HUES64 (cell line): ENCODE results near the gene TRIM58.

ENCODE experiments used
- H3K27ac ChIP-seq: 2 replicates; pipeline ENCODE4 v1.7.0; 2013; ENCODE audit warnings: low read depth, low read length, inconsistent platforms
- H3K27me3 ChIP-seq: 2 replicates; pipeline ENCODE4 v1.6.1; 2013; ENCODE audit warnings: mild to moderate bottlenecking, low read length; ENCODE audit not compliant: insufficient read depth
- H3K36me3 ChIP-seq: 2 replicates; pipeline ENCODE4 v1.6.1; 2013; ENCODE audit warnings: mild to moderate bottlenecking, low read length; ENCODE audit not compliant: insufficient read depth
- H3K4me1 ChIP-seq: 2 replicates; pipeline ENCODE4 v1.6.1; 2013; ENCODE audit warnings: mild to moderate bottlenecking, low read length, moderate library complexity; ENCODE audit not compliant: insufficient read depth
- H3K4me3 ChIP-seq: 2 replicates; pipeline ENCODE4 v1.5.1; 2013; ENCODE audit warnings: mild to moderate bottlenecking, low read length, moderate library complexity
- H3K9ac ChIP-seq: 2 replicates; pipeline ENCODE4 v1.6.1; 2013; ENCODE audit warnings: mild to moderate bottlenecking, low read depth, low read length
- H3K9me3 ChIP-seq: 2 replicates; pipeline ENCODE4 v1.6.1; 2013; ENCODE audit warnings: low read depth, low read length; ENCODE audit not compliant: insufficient read depth
- WGBS: fragments of 150-250, 120-280 bp; methylation state at CpG from one replicate; pipeline ENCODE4 v1.1.7; 2013; ENCODE audit warnings: missing lambda C conversion rate; 5-methylcytosine and 5-hydroxymethylcytosine counted together

The TRIM58 gene

DNA sequence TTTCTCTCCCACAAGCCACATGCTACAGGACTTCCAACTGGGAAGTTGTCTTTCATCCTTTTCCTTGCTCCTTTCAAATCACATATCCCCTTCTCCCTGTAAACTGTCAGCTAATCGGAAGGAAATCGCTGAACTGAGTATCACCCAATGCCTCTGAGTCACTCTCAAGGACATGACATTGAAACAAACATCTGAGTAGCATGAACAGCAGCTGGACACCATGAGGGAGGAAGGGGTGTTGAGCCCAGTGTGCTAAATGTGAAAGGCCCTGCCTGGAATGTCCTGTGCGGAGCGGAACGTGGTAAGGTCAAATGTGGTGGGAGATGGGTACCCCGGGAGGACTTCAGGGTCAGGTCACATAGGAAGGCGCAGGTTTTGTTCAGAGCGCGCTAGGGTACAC lies 67.9 kb downstream of the TRIM58 start, which contains the start of gene OR2AJ1:
TSS of gene OR2AJ1 (plus strand) at position 22 of the 400 bp plus-strand sequence. CDS start 8,880 bp downstream, outside the sequence.
- Histone ChIP-seq H3K27me3 (no peaks in the 10 kb centered on the region), H3K4me3 (no peak within 1 kb of the TSS), H3K36me3 (no peaks in the 10 kb centered on the region), H3K27ac (no peak within 1 kb of the TSS), H3K9ac (no peak within 1 kb of the TSS), H3K9me3 (peaks cover 91% of the 10 kb centered on the region), H3K4me1 (no peaks in the 10 kb centered on the region)
- 89% methylated on average over 9 of the region's 9 CpGs for WGBS
